HuH-7 (cell line): ENCODE results near the gene ZNF862.
A peak's percentile ranks its signal among the peaks of the same experiment; 100 is the strongest.

ENCODE experiments used
- DNase-seq: peaks from one replicate; pipeline ENCODE4 v3.0.0; 2011; ENCODE audit warnings: low spot score

ZNF862 gene

GRCh38 chr7:149838224-149838991 lies at the start of gene ZNF862:
ZNF862 (plus strand) TSS chr7:149838375; CDS start chr7:149838612, 237 bp downstream.
- peak; percentile 100 for DNase-seq

GRCh38 chr7:149789101-149789500 lies 49.1 kb upstream of the ZNF862 start:
- no peak for DNase-seq

- DNase-seq: no peak
These were observed 48.0 kb upstream of the ZNF862 start for GRCh38 chr7:149790146-149790548.

GRCh38 chr7:149790754-149791360 lies 47.3 kb upstream of the ZNF862 start:
- DNase-seq: no peak

- no peak for DNase-seq
These were observed 46.6 kb upstream of the ZNF862 start for GRCh38 chr7:149791411-149792219.

- no peak for DNase-seq
These were observed 46.0 kb upstream of the ZNF862 start for GRCh38 chr7:149792220-149792595.

GRCh38 chr7:149793261-149793660 lies 44.9 kb upstream of the ZNF862 start:
- DNase-seq: no peak

GRCh38 chr7:149794661-149795060 lies 43.5 kb upstream of the ZNF862 start:
- DNase-seq: no peak

GRCh38 chr7:149795126-149795525 lies 43.0 kb upstream of the ZNF862 start:
- DNase-seq: no peak

- no peak for DNase-seq
These were observed 41.8 kb upstream of the ZNF862 start for GRCh38 chr7:149796287-149796860.

GRCh38 chr7:149797771-149798170 lies 40.4 kb upstream of the ZNF862 start:
- no peak for DNase-seq

GRCh38 chr7:149799397-149800168 lies 38.6 kb upstream of the ZNF862 start:
- DNase-seq: peak; percentile 84

GRCh38 chr7:149800169-149800555 lies 38.0 kb upstream of the ZNF862 start:
- DNase-seq: no peak

- no peak for DNase-seq
These were observed 37.1 kb upstream of the ZNF862 start for GRCh38 chr7:149801002-149801566.

- no peak for DNase-seq
These were observed 36.4 kb upstream of the ZNF862 start for GRCh38 chr7:149801816-149802215.

GRCh38 chr7:149802966-149803365 lies 35.2 kb upstream of the ZNF862 start:
- DNase-seq: no peak

- no peak for DNase-seq
These were observed 34.6 kb upstream of the ZNF862 start for GRCh38 chr7:149803551-149804074.

- no peak for DNase-seq
These were observed 34.1 kb upstream of the ZNF862 start for GRCh38 chr7:149804106-149804505.

GRCh38 chr7:149806726-149807125 lies 31.4 kb upstream of the ZNF862 start:
- DNase-seq: no peak

GRCh38 chr7:149808311-149808710 lies 29.9 kb upstream of the ZNF862 start:
- DNase-seq: no peak

- no peak for DNase-seq
These were observed 29.0 kb upstream of the ZNF862 start for GRCh38 chr7:149809215-149809614.
